IPS DF 6.9 (cell line): ENCODE data around the gene ARHGAP26.
"Not testable (repeated sequence)": the region's sequence is repeated elsewhere in the genome, so short reads cannot be mapped to it uniquely, and the experiment has no call there.

Experiments
- DNase-seq: peaks from one replicate; pipeline ENCODE4 v3.0.0-alpha.2; 2013; ENCODE audit warnings: low read depth, low spot score
- H3K27ac ChIP-seq: one replicate; pipeline ENCODE4 v1.5.1; 2013; ENCODE audit warnings: low read length, control low read depth
- H3K27me3 ChIP-seq: 2 replicates; pipeline ENCODE4 v1.6.1; 2013; ENCODE audit warnings: mild to moderate bottlenecking, low read length; ENCODE audit not compliant: control insufficient read depth, insufficient read depth
- H3K36me3 ChIP-seq: 2 replicates; pipeline ENCODE4 v1.6.1; 2013; ENCODE audit warnings: low read length; ENCODE audit not compliant: control insufficient read depth, insufficient read depth
- H3K4me1 ChIP-seq: 2 replicates; pipeline ENCODE4 v1.6.1; 2013; ENCODE audit warnings: low read length; ENCODE audit not compliant: control insufficient read depth, insufficient read depth
- H3K4me3 ChIP-seq: 2 replicates; pipeline ENCODE4 v1.5.1; 2013; ENCODE audit warnings: mild to moderate bottlenecking, low read length
- H3K9me3 ChIP-seq: 2 replicates; pipeline ENCODE4 v1.6.1; 2013; ENCODE audit warnings: low read length, inconsistent platforms; ENCODE audit not compliant: control insufficient read depth, insufficient read depth
- WGBS: extraction: QIAGEN DNeasy Blood & Tissue Kit; methylation state at CpG from one replicate; pipeline ENCODE4 v1.1.7; 2013; ENCODE audit warnings: mixed read lengths, missing lambda C conversion rate; ENCODE audit not compliant: insufficient read length, insufficient coverage; 5-methylcytosine and 5-hydroxymethylcytosine counted together

Gene ARHGAP26

GRCh38 chr5:142944140-142944539, 174.0 kb downstream of the ARHGAP26 start:
- WGBS: no CpG with 5 or more reads among the region's 1 CpG
- no peaks in the 10 kb centered on the region for H3K4me1 ChIP-seq
- no peak for DNase-seq
- no peaks in the 10 kb centered on the region for H3K36me3 ChIP-seq
- H3K4me3 ChIP-seq: no peak overlapping the region
- no peaks in the 10 kb centered on the region for H3K9me3 ChIP-seq
- H3K27ac ChIP-seq: no peak overlapping the region
- H3K27me3 ChIP-seq: no peaks in the 10 kb centered on the region

- H3K9me3 ChIP-seq: no peaks in the 10 kb centered on the region
- no CpG with 5 or more reads among the region's 3 CpGs for WGBS
- no peaks in the 10 kb centered on the region for H3K27me3 ChIP-seq
- DNase-seq: no peak
- no peak overlapping the region for H3K27ac ChIP-seq
- H3K4me1 ChIP-seq: no peaks in the 10 kb centered on the region
- H3K36me3 ChIP-seq: no peaks in the 10 kb centered on the region
- H3K4me3 ChIP-seq: no peak overlapping the region
These were observed 175.1 kb downstream of the ARHGAP26 start for GRCh38 chr5:142945321-142945720.

GRCh38 chr5:142945845-142946244, 175.7 kb downstream of the ARHGAP26 start:
- no peak overlapping the region for H3K4me3 ChIP-seq
- no peaks in the 10 kb centered on the region for H3K9me3 ChIP-seq
- no peak for DNase-seq

GRCh38 chr5:142946547-142947426, 176.6 kb downstream of the ARHGAP26 start:
- H3K36me3 ChIP-seq: no peaks in the 10 kb centered on the region
- no peaks in the 10 kb centered on the region for H3K27me3 ChIP-seq
- WGBS: no CpG with 5 or more reads among the region's 4 CpGs
- no peaks in the 10 kb centered on the region for H3K4me1 ChIP-seq
- H3K9me3 ChIP-seq: no peaks in the 10 kb centered on the region
- H3K27ac ChIP-seq: no peak overlapping the region
- no peak overlapping the region for H3K4me3 ChIP-seq
- no peak for DNase-seq

More at GRCh38 chr5:142945845-142946244, 175.7 kb downstream of the ARHGAP26 start:
- Histone ChIP-seq H3K27ac (no peak overlapping the region), H3K4me1 (no peaks in the 10 kb centered on the region), H3K27me3 (no peaks in the 10 kb centered on the region), H3K36me3 (no peaks in the 10 kb centered on the region)

- Histone ChIP-seq H3K4me3 (no peak overlapping the region), H3K27ac (no peak overlapping the region), H3K36me3 (no peaks in the 10 kb centered on the region), H3K27me3 (no peaks in the 10 kb centered on the region), H3K4me1 (no peaks in the 10 kb centered on the region), H3K9me3 (no peaks in the 10 kb centered on the region)
- no peak for DNase-seq
These were observed 177.2 kb downstream of the ARHGAP26 start for GRCh38 chr5:142947427-142947709.

GRCh38 chr5:142952229-142952628, 182.1 kb downstream of the ARHGAP26 start:
- Histone ChIP-seq H3K4me1 (no peaks in the 10 kb centered on the region), H3K36me3 (no peaks in the 10 kb centered on the region), H3K27me3 (no peaks in the 10 kb centered on the region), H3K27ac (no peak overlapping the region), H3K4me3 (no peak overlapping the region), H3K9me3 (no peaks in the 10 kb centered on the region)
- WGBS: no CpG with 5 or more reads among the region's 3 CpGs
- DNase-seq: no peak

GRCh38 chr5:142952871-142953270, 182.7 kb downstream of the ARHGAP26 start:
- not testable (repeated sequence) for H3K36me3 ChIP-seq, H3K4me3 ChIP-seq, H3K9me3 ChIP-seq, H3K27me3 ChIP-seq, DNase-seq, H3K4me1 ChIP-seq, H3K27ac ChIP-seq
- WGBS: no CpG with 5 or more reads among the region's 3 CpGs

GRCh38 chr5:142954455-142954854, 184.3 kb downstream of the ARHGAP26 start:
- H3K27me3 ChIP-seq: no peaks in the 10 kb centered on the region
- H3K4me3 ChIP-seq: no peak overlapping the region
- no peaks in the 10 kb centered on the region for H3K4me1 ChIP-seq
- H3K36me3 ChIP-seq: no peaks in the 10 kb centered on the region
- no CpG with 5 or more reads among the region's 2 CpGs for WGBS
- no peaks in the 10 kb centered on the region for H3K9me3 ChIP-seq
- no peak overlapping the region for H3K27ac ChIP-seq
- no peak for DNase-seq

- no peaks in the 10 kb centered on the region for H3K36me3 ChIP-seq
- no peaks in the 10 kb centered on the region for H3K27me3 ChIP-seq
- no peaks in the 10 kb centered on the region for H3K9me3 ChIP-seq
- no peak for DNase-seq
- no peak overlapping the region for H3K27ac ChIP-seq
- no peaks in the 10 kb centered on the region for H3K4me1 ChIP-seq
- no peak overlapping the region for H3K4me3 ChIP-seq
- no CpG with 5 or more reads among the region's 1 CpG for WGBS
These were observed 185.5 kb downstream of the ARHGAP26 start for GRCh38 chr5:142955628-142956027.

- no peak overlapping the region for H3K4me3 ChIP-seq
- no peak for DNase-seq
- no CpG with 5 or more reads among the region's 7 CpGs for WGBS
- no peaks in the 10 kb centered on the region for H3K36me3 ChIP-seq
- no peak overlapping the region for H3K27ac ChIP-seq
- no peaks in the 10 kb centered on the region for H3K27me3 ChIP-seq
- no peaks in the 10 kb centered on the region for H3K9me3 ChIP-seq
- H3K4me1 ChIP-seq: no peaks in the 10 kb centered on the region
These were observed 187.4 kb downstream of the ARHGAP26 start for GRCh38 chr5:142957528-142957927.

- Histone ChIP-seq H3K27me3 (no peaks in the 10 kb centered on the region), H3K4me3 (no peak overlapping the region), H3K4me1 (no peaks in the 10 kb centered on the region), H3K36me3 (no peaks in the 10 kb centered on the region), H3K27ac (no peak overlapping the region), H3K9me3 (no peaks in the 10 kb centered on the region)
- no peak for DNase-seq
- no CpG with 5 or more reads among the region's 1 CpG for WGBS
These were observed 188.9 kb downstream of the ARHGAP26 start for GRCh38 chr5:142958944-142959682.
